Adrenal gland (tissue), 12 donors: Measurements from ENCODE around the gene C5orf15. TPM values are rescaled to one million over a fixed set of nuclear protein-coding genes. Genes with fewer than 3 reads are reported as not detected.

ENCODE experiments used
- DNase-seq, 7 donors: peaks; one replicate each; pipeline ENCODE4 v3.0.0-alpha.2; 2019 to 2020
- H3K27ac ChIP-seq, 5 donors: fragments of 200-600 bp; sonication (generic) in 4 of 5; 1 replicate in 3 of 5; 2 replicates in 2 of 5; pipeline versions ENCODE4 v1.5.1 to v1.8.0; 2016 to 2020; ENCODE audit warnings: mild to moderate bottlenecking in 1 of 5
- H3K27me3 ChIP-seq: fragments of 200-600 bp; 2 replicates; pipeline ENCODE4 v1.8.0; 2021
- H3K36me3 ChIP-seq, 2 donors: fragments of 200-600 bp; replicated peaks in 1 of 2; 1 replicate in 1 of 2; 2 replicates in 1 of 2; pipeline versions ENCODE4 v1.5.1 to v1.8.0; 2018 to 2022
- H3K4me1 ChIP-seq, 2 donors: fragments of 200-600 bp; replicated peaks in 1 of 2; 1 replicate in 1 of 2; 2 replicates in 1 of 2; pipeline versions ENCODE4 v1.5.1 to v1.8.0; 2018 to 2021
- H3K4me3 ChIP-seq, 4 donors: fragments of 200-600 bp; sonication (generic) in 3 of 4; one replicate each; pipeline ENCODE4 v1.5.1; 2016 to 2018
- H3K9me3 ChIP-seq, 3 donors: fragments of 200-600 bp; sonication (generic) in 1 of 3; replicated peaks in 1 of 3; 1 replicate in 2 of 3; 2 replicates in 1 of 3; pipeline versions ENCODE4 v1.5.1 to v1.8.0; 2016 to 2021
- CTCF ChIP-seq, 6 experiments: fragments of 450-650 bp in 4 of 6; fragments of 200-600 bp in 2 of 6; sonication (generic) in 1 of 6; IDR thresholded peaks; 1 replicate in 5 of 6; 2 replicates in 1 of 6; pipeline versions ENCODE4 v1.5.1 to v1.8.0; 2016 to 2021; ENCODE audit warnings: antibody characterized with exemption in 6 of 6, mild to moderate bottlenecking in 2 of 6, moderate library complexity in 1 of 6
- POLR2A ChIP-seq, 2 donors: fragments of 450-650 bp; IDR thresholded peaks; one replicate each; pipeline ENCODE4 v1.6.1; 2017; ENCODE audit warnings: antibody characterized with exemption in 2 of 2, mild to moderate bottlenecking in 2 of 2, moderate library complexity in 1 of 2
- WGBS, 4 donors: extraction: QIAGEN DNeasy Blood & Tissue Kit in 2 of 4; methylation state at CpG; one replicate each; pipeline versions ENCODE4 v1.1.5 to v1.1.7; 2013 to 2017; 5-methylcytosine and 5-hydroxymethylcytosine counted together
- intact Hi-C, 2 donors: fragments of 100-400 bp; cut with DNase I; formaldehyde crosslinking; loops; one replicate each; pipeline versions ENCODE4 v1.14.1 to v1.15.0; 2022 to 2023
- polyA plus RNA-seq, 3 donors: library from polyadenylated mRNA; stranded (reverse); fragments of 200-250 nt in 2 of 3; fragments of 350-450 nt in 1 of 3; fragmentation: Illumina TruSeq in 1 of 3; extraction: RNeasy Lipid Tissue Mini Kit (QIAGEN cat#74804) in 1 of 3; gene quantifications; one replicate each; pipeline ENCODE4 v1.2.3, GENCODE V29; 2013 to 2014
- total RNA-seq, 9 donors: library from RNA; depleted of rRNA in 4 of 9; stranded (reverse); fragments of >200 nt in 4 of 9; fragments of 120-200 nt in 1 of 9; fragmentation: NEBNext Ultra II Directional in 1 of 9; extraction: Animal tissue kit (Norgen Biotek cat#: 25700) in 1 of 9; gene quantifications; one replicate each; pipeline versions ENCODE4 v1.1.0 to v1.2.4, GENCODE V29; 2013 to 2023
- donor health status: healthy with polysubstance abuse.
- donor health status: Bipolar disorder and iron deficiency.
- donor health status: DM: yes; HTN: yes; CAD: no.
- donor health status: DM: no; HTN: no; CAD: no.
- donor health status: DM: no; HTN: no; CAD: no.
- donor health status: DM: yes; HTN: yes; CAD: no.

Gene C5orf15
- total and polyA plus RNA-seq, 12 donors: 16.7 to 90.1 (median 53.7) TPM

- Histone ChIP-seq H3K27ac (peak overlapping the region in 2 of 5 donors; percentile 10 to 81), H3K4me3 (no peak overlapping the region), H3K4me1 (peaks cover 0 to 22% of the 10 kb centered on the region in 2 donors), H3K9me3 (no peaks in the 10 kb centered on the region), H3K27me3 (no peaks in the 10 kb centered on the region), H3K36me3 (peaks cover 0 to 10% of the 10 kb centered on the region in 2 donors)
- WGBS, 4 donors: 80 to 86% (median 83%) methylated on average over 5 to 7 of the region's 7 CpGs
- DNase-seq: peak in 4 of 7 donors; percentile 45 to 68 (median 50)
- TF ChIP-seq CTCF (IDR thresholded peaks at IDR 0.05): no peak
- no peak for TF ChIP-seq POLR2A (IDR thresholded peaks at IDR 0.05)
- intact Hi-C loops: no loop called here
Observed at GRCh38 chr5:133950821-133951612, 17.4 kb downstream of the C5orf15 start.

GRCh38 chr5:133948721-133949120 is 19.7 kb downstream of the C5orf15 start:
- peaks cover 6 to 34% of the 10 kb centered on the region in 2 donors for H3K4me1 ChIP-seq
- intact Hi-C loops: no loop called here

GRCh38 chr5:133947431-133947841 is 21.0 kb downstream of the C5orf15 start:
- H3K27me3 ChIP-seq: no peaks in the 10 kb centered on the region
- no peak for TF ChIP-seq POLR2A (IDR thresholded peaks at IDR 0.05)
- TF ChIP-seq CTCF (IDR thresholded peaks at IDR 0.05): no peak
- intact Hi-C loops: no loop called here
- 80 to 87% (median 84%) methylated on average over 5 of the region's 5 CpGs for WGBS, 4 donors
- no peaks in the 10 kb centered on the region for H3K36me3 ChIP-seq
- H3K27ac ChIP-seq: no peak overlapping the region
- H3K4me1 ChIP-seq: peaks cover 15 to 36% of the 10 kb centered on the region in 2 donors
- no peak overlapping the region for H3K4me3 ChIP-seq
- peak in 1 of 7 donors; percentile 56 for DNase-seq
- H3K9me3 ChIP-seq: no peaks in the 10 kb centered on the region

More at GRCh38 chr5:133948721-133949120, 19.7 kb downstream of the C5orf15 start:
- no peaks in the 10 kb centered on the region for H3K9me3 ChIP-seq
- no peak for DNase-seq
- no peaks in the 10 kb centered on the region for H3K27me3 ChIP-seq
- no peak overlapping the region for H3K27ac ChIP-seq
- no peak overlapping the region for H3K4me3 ChIP-seq
- H3K36me3 ChIP-seq: no peaks in the 10 kb centered on the region
- no peak for TF ChIP-seq POLR2A (IDR thresholded peaks at IDR 0.05)
- TF ChIP-seq CTCF (IDR thresholded peaks at IDR 0.05): no peak

GRCh38 chr5:133945568-133945967 is 22.9 kb downstream of the C5orf15 start:
- TF ChIP-seq POLR2A (IDR thresholded peaks at IDR 0.05): no peak
- no peak for TF ChIP-seq CTCF (IDR thresholded peaks at IDR 0.05)
- Histone ChIP-seq H3K27ac (peak overlapping the region in 3 of 5 donors; percentile 7 to 62 (median 59)), H3K4me3 (no peak overlapping the region), H3K4me1 (peaks cover 15 to 26% of the 10 kb centered on the region in 2 donors), H3K27me3 (no peaks in the 10 kb centered on the region), H3K36me3 (no peaks in the 10 kb centered on the region), H3K9me3 (no peaks in the 10 kb centered on the region)
- intact Hi-C loops: no loop called here
- peak in 1 of 7 donors; percentile 24 for DNase-seq
- WGBS, 4 donors: 84 to 96% (median 88%) methylated on average over 3 of the region's 3 CpGs
